ENCODE data around the gene TANC1.

DNA sequence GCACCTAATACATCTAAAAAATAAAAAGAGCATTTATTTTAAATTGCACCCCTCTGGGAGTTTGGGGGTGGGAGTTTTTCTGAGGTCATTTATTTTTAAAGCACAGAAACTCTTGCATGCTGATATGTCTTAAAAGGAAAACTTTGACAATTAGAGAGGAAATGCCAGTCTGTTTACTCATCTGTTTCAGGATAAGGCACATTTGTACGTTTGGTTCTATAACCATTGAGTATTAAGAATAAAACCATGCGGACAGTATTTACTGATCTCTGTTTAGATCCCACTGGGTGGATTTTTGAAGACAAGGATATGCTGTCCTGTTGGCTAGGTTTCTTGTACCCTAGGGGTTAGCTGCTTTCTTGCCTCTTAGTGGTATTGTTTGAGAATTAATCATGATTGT is 122.9 kb downstream of the TANC1 start:
- TF ChIP-seq, protein P1, sequence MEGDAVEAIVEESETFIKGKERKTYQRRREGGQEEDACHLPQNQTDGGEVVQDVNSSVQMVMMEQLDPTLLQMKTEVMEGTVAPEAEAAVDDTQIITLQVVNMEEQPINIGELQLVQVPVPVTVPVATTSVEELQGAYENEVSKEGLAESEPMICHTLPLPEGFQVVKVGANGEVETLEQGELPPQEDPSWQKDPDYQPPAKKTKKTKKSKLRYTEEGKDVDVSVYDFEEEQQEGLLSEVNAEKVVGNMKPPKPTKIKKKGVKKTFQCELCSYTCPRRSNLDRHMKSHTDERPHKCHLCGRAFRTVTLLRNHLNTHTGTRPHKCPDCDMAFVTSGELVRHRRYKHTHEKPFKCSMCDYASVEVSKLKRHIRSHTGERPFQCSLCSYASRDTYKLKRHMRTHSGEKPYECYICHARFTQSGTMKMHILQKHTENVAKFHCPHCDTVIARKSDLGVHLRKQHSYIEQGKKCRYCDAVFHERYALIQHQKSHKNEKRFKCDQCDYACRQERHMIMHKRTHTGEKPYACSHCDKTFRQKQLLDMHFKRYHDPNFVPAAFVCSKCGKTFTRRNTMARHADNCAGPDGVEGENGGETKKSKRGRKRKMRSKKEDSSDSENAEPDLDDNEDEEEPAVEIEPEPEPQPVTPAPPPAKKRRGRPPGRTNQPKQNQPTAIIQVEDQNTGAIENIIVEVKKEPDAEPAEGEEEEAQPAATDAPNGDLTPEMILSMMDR (optimal IDR thresholded peaks at IDR 0.05 in 1 of 3, IDR thresholded peaks at IDR 0.05 in 1 of 3, conservative IDR thresholded peaks at IDR 0.05 in 1 of 3; ENCODE audit: extremely low read depth in 1 of 3, insufficient read depth in 2 of 3, low read length in 3 of 3) = no peak
- no peak for TF ChIP-seq EZH2 (IDR thresholded peaks at IDR 0.05; ENCODE audit: low read length)
